ENCODE measurements around the gene NPTX2. TPM values are rescaled to one million over a fixed set of nuclear protein-coding genes. Genes with fewer than 3 reads are reported as not detected.

NPTX2 gene
- total and polyA plus RNA-seq, 2 of the 8 experiments (the other 6 are each of a cell fraction or from before 2014, with no cell fraction given), result 18.4 to 19.2 TPM

- TF ChIP-seq CHD7 (IDR thresholded peaks at IDR 0.05; ENCODE audit: insufficient replicate concordance, low read length) (no peak), BCL11A (IDR thresholded peaks at IDR 0.05; ENCODE audit: low read depth in 2 of 2, low read length in 2 of 2) (no peak), E2F6 (IDR thresholded peaks at IDR 0.05) (no peak), TAF1 (IDR thresholded peaks at IDR 0.05; ENCODE audit: low read depth, low read length) (no peak), RNF2 (IDR thresholded peaks at IDR 0.05; ENCODE audit: borderline replicate concordance, low read depth, low read length, missing control alignments, poor library complexity, severe bottlenecking) (no peak), TAF7 (optimal IDR thresholded peaks at IDR 0.05; ENCODE audit: borderline replicate concordance, low read depth, low read length) (no peak)
Measured at GRCh38 chr7:98618786-98619185, 1.7 kb downstream of the NPTX2 start (continued).
